GM12892 (cell line): ENCODE measurements around the gene ASB2.

Experiments
- POLR2A ChIP-seq: IDR thresholded peaks from 2 replicates; pipeline ENCODE4 v1.6.1; 2011; ENCODE audit warnings: low read depth, low read length, control low read depth
- POLR2AphosphoS5 ChIP-seq: IDR thresholded peaks from 2 replicates; pipeline ENCODE4 v1.6.1; 2011; ENCODE audit warnings: low read depth, low read length, control low read depth

DNA sequence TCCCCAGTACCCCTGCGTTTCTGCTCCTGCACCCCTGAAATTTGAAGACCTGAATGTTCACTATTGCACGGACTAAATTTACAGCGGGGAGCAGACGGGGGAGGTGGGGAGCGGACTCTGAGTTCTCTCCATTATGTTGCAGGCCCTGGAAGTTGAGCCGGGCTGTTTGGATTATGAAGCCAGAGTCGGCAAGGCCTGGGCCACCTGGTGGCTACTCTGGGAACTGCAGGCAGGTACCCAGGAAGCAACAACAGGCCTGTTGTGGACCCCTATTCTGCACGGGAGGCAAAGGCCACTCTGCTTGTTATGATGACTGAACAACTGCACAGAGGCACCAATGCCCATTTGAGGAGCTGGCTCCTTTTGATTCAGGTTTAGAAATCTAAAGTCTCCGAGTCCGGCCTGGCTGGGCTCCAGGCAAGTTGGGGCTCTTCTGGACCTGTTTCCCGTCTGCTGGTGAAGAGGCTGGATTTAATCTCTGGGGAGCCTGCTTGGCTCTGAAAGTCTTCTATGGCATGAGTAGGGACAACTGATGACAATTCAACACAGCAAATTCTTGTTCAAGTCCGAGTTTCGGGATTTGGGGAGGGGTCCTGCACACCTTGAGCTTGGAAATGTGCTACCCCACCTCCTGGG lies 83.3 kb downstream of the ASB2 start:
- TF ChIP-seq POLR2AphosphoS5 (no peak), POLR2A (no peak)
